Measurements from ENCODE around the gene RIPOR2.
"Not testable (repeated sequence)": the region's sequence is repeated elsewhere in the genome, so short reads cannot be mapped to it uniquely, and the experiment has no call there.

Gene RIPOR2

DNA sequence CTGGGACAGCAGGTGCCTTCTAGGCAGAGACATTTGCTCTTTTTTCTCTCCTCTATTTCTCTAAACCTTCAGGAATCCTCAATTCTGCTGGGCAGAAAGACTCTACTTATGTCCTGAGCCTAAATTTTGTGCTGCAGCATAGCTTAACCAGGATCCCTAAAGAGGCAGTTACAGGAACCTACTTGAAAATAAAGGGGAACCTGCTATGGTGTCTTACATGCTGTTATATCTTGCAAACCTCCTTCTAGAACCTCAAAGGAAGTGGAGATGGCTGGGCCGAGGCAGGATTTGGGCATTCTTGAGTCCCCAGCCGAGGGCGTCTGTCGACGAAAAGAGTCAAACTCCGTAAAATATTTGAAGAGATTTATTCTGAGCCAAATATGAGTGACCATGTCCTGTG is 178.1 kb downstream of the RIPOR2 start:
- DNase-seq: no peak

GRCh38 chr6:24755279-24755678 is 180.5 kb downstream of the RIPOR2 start:
- DNase-seq: no peak

DNA sequence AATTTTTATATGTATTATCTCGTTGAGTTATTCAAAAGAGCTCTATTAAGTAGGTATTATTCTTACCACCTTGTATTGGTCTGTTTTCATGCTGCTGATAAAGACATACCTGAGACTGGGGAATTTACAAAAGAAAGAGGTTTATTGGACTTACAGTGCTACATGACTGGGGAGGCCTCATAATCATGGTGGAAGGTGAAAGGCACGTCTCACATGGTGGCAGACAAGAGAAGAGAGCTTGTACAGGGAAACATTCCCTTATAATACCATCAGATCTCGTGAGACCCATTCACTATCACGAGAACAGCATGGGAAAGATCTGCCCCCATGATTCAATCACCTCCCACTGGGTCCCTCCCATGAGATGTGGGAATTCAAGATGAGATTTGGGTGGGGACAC is 181.4 kb downstream of the RIPOR2 start:
- DNase-seq: not testable (repeated sequence)

Data from effector CD8-positive, alpha-beta T cell (primary cell).